HG02973 (cell line): ENCODE measurements around the gene DNAJB6.

Source experiments
- ATAC-seq: cut with Tn5 transposase; IDR thresholded peaks from one replicate; pipeline ENCODE4 v1.9.1; 2021; ENCODE audit warnings: moderate library complexity; ENCODE audit not compliant: unreplicated experiment

DNAJB6 gene

DNA sequence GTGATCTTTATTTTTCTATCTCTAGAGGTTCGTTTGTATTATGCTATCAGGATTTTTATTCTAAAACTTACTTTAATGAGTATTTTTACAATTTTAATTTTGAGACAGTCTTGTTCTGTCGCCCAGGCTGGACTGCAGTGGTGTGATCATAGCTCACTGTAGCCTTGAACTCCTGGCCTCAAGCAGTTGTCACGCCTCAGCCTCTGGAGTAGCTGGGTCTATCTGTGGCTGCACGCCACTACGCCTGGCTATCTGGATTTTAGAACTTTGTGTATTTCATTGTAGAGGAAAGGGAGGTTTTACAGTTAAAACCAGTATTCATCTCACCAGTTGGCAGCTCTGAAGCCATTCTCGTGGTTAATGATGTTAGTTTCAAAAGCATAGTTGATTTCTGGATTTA is 25.9 kb downstream of the DNAJB6 start:
- no peak for ATAC-seq

DNA sequence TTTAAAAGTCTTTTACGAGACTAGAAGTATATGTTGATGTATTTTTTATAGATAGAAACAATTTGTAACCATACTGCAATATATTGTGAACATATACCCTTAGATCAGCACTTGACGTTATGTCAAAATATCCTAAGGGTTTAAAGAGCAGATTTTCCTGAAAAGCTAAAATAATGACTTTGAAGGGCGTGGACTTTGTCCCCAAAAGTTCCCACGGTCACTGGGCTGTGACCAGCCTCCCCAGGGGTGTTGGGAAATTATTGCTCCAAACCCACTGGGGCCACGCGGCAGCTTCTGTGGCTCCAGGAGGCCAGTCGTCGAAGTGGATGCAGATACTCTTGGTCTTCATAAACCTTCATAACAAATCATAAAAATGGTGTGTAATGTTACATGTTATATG is 29.9 kb downstream of the DNAJB6 start:
- ATAC-seq, result no peak

DNA sequence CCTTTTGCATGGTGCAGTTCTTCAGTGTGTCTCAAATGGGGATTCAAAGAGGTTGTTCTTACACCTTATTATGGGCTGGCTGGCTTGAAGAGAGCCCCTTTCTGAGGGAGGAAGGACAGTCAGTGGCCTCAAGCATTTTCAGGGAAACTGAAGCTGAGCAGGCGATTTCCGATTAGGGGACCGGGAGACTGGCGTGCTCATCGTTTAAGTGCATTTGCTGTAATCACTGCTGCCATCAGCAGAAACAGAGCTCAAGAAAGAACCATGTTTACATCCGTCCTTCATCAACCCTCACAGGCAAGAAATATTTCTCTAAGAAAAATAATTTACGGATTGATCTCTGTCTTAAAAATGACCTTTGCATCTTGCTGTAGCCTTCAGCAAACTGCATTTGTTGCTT is 32.2 kb downstream of the DNAJB6 start:
- no peak for ATAC-seq

DNA sequence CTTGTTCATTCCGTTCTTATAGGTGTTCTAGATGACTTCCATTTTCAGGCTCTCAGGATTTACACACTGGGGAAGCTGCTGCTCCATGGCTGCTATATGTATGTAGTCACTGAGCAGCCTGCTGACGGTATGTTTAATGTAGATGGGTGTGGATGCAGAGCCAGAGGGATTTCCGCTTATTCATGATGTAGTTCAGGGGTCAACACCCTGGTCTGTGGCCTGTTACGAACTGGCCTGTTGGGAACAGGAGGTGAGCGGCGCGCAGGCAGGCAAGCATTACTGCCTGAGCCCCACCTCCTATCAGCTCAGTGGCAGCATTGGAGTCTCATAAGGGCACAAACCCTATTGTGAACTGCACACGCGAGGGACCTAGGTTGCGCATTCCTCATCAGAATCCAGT is 33.9 kb downstream of the DNAJB6 start:
- ATAC-seq, result no peak

DNA sequence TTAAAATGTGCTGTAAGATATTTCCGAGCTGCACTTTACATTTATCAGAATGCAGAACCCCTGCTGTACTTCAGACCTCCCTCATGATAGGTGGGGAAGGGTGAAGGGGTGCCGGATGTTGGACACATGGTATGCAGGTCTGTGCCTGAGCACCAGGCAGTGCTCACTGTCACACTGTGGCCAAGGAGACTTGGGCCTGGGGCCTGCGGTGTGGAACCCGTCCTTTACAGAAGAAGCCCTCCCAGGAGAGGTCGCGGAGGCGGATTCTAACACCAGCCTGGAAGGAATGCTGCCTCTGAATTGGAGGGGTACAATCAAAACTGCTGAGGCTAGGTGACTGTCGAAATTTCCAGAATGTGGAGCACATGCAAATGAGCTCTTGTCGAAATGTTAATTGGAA is 34.5 kb downstream of the DNAJB6 start:
- no peak for ATAC-seq

DNA sequence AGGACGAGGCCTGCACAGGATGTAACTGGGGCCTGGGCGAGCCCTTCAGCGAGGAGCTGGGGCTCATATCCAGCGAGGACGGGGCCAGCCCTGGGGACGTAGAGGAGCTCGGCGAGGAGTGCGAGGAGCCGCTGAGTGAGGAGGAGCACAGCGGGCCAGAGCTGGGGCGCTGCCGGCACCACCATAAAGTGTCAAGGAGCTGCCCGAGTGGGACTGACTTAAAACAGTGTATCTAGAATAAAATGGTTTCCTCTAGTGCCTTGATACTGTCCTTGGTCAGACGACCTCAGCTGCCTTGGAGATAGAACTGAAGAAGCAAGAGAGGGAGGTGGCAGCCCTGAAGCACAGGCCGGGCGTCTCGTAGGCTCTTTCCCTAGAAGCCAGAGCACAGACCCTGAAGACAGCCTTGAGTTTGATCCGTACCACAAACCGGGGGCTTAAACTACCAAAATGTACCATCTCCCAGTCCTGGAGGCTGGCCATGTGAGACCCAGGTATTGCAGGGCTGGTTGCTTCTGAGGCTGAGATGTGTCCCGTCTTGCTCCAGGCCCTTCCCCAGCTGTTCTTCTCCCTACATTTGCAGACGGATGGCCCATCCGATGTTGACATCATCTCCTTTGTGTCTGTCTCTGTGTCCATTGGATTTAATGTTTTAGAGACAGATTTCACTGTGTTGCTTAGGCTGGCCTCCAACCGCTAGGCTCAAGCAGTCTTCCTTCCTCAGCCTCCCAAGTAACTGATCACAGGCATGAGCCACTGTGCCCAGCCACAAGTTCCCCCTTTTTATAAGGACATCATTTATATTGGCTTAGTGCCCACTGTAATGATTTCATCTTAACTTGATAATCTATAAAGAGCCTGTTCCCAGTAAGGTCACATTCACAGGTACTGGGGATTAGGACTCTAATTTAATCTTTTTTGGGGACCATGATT is 35.8 kb downstream of the DNAJB6 start:
- ATAC-seq, result no peak

DNA sequence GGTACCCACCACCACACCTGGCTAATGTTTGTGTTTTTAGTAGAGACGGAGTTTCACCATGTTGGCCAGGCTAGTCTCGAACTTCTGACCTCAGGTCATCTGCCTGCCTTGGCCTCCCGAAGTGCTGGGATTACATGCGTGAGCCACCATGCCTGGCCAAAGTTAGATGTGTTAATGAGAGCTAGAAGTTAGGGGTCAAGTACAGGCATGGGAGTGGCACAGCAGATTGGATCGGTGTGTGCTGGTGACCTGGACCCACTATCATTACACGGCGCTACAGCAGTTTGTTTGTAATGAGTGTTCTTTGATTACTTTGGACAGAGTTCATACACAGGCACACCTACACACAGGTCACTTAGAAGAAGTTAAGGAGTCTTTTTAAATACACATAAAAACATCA is 36.7 kb downstream of the DNAJB6 start:
- ATAC-seq, result no peak

DNA sequence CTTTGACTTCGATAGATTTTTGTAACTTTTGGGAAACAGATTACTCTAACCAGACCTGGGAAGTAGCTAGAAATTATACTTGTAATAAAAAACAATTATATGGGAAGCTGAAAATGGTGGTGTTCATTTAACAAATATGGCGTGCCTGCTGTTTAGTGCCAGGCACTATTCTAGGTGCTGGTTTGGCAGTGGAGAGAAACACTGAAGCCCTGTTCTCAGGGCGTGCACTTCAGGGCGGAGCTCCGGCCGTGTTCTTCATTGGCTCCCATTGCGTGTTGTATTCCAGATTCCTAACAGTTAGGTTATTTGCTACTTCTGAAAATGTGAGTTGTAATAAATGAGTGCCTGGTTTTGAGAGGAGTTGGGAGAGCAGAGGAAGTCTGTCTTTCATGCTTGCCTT is 38.6 kb downstream of the DNAJB6 start:
- no peak for ATAC-seq

DNA sequence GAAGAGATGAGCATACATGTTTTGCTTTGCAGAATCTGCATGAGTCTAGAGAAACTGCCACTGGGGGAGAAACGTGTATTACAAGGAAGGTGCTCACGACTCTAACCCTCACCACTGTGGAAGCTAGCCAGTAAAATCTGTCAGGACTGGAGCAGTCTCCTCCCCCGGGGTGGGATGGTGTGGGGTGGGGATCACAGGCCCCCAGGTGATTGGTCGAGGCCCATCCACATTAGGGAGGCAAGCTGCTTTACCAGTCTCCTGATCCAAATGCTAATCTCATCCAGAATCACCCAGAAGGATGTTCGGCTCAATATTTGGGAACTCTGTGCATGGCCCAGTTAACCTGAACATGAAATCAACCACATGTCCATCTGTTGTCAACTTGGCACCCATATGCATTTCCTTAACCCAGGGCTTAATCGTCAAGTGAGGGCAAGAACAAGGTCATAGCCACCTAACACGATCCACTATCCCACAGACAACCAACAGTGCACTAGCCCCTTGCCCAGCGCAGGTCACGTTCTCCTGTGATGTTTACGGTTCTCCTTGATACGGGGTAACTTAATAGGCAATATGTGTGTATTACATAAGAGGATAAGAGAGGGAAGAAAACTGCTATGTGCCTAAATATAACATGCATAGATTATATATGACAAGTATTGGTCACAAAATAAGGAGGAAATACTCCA is 40.8 kb downstream of the DNAJB6 start:
- ATAC-seq, result no peak

DNA sequence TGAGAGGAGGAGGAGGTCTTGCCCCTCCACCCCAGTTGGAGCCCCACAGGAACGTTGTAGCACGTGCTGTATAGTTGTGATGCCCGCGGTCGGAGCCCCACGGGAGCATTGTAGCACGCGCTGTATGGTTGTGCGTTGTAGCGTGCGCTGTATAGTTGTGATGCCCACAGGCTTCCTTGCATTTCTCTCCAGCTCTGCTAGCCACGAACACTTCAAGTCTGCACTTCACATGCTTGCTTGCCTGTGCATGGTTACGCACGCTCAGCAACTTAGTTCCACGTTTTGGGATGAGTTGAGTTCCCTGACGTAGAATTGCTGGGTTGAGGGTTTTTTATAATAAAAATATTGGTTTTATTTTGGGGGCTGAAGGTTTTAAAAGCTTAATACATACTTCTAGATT is 41.6 kb downstream of the DNAJB6 start:
- ATAC-seq, result no peak

DNA sequence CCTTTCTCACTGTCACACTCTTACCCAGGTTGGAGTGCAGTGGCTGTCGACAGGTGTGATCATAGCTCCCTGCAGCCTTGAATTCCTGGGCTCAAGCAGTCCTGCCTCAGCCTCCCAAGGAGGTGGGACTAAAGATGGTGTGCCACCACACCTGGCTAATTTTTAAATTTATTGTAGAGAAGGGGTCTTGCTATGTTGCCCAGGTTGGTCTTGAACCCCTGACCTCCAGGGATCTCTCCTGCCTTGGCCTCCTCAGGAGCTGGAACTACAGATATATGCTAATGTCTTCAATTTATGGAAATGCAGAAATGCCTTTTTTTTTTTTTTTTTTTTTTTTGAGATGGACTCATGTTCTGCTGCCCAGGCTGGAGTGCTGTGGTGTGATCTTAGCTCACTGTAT is 42.7 kb downstream of the DNAJB6 start:
- no peak for ATAC-seq

DNA sequence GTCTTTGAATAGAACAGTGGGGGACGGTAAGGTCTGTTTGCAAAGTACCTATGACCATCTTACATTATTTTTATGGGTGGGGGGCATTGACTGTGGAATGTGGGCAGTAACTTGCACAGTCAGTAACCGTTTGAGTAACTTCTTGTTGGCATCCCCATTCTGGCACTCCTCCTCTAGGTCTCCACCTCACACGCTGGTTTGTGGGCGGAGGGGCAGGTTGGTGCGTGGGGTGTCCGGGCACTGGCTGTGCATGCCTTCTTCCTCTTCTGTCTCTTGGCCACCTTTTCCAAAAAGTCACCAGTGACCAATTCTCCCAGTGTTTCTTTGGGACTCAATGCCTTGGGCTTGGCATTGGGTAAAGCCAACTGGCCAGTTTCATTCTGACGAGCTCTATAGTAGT is 43.6 kb downstream of the DNAJB6 start:
- ATAC-seq, result no peak

DNA sequence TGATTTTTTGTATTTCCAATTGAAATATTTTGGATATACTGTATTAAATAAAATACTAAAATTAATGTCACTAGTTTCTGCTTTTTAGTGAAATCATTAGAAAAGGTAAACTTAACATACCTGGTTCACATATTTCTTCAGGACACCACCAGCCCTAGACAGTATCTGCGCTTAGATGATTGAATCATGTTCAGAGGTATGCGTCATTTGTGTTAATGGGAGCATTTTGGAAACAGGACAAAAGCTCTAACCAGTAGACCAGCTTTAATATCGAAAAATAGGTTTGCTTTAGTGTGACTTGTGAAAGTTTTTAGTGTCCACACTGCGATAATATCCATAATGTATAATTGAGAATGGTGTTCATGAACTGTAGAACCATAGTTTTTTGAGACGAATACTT is 47.1 kb downstream of the DNAJB6 start:
- ATAC-seq, result no peak

DNA sequence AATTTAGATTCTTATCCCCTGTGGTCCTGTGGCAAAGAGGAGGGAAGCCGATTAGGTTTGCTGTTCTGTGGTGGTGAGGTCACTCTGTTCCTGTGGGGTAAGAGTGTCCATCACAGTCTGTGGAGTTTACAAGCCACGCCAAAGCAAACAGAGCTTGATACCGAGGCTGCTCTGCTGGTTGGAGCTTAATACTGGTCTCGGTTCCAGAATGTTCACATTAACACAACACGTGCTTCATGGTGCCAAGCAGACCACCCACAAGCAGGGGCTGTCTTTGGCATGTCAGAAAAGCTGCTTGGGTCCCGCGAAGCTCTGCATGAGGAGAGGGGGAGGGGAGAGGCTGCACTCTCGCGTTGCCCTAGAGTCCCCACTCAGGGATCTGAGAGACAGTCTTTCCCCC is 47.5 kb downstream of the DNAJB6 start:
- no peak for ATAC-seq

DNA sequence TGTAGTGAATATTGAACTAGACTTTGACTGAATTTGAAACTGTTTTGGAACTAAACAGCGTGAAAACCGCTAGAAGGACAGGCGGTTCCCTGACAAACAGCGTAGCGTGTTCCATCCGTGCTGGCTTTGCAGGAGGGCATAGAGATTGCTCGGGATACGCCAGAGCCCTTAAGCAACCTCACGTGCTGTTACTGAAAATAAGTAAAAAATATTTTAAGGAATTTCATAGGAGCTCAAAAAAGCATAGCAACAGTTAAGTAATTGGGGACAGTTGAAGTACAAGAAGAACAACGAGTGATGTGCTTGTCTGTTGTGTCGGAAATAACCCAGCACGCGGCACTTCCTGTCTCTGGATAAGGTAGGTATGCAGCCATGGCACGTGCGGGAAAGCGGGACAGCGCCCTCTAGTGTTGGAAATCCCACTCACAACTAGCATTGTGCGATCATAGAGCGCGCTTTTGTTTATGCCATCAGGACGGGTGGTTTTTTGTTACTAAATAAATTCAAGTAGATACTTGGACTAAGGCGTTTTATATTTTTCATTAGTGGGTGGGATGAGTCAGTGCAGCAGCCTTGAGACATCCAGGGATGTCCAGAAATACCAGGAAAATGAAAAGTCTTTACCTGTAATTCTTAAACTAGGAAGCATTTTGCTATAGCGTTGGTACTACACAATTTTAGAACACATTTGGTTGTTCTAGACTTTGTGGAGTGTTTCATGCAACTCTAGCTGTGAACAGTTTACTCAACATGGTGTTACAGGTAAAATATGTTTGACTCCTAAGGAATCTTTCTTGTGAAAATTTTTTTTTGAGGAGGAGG is 50.4 kb downstream of the DNAJB6 start:
- ATAC-seq, result peak; percentile 96

DNA sequence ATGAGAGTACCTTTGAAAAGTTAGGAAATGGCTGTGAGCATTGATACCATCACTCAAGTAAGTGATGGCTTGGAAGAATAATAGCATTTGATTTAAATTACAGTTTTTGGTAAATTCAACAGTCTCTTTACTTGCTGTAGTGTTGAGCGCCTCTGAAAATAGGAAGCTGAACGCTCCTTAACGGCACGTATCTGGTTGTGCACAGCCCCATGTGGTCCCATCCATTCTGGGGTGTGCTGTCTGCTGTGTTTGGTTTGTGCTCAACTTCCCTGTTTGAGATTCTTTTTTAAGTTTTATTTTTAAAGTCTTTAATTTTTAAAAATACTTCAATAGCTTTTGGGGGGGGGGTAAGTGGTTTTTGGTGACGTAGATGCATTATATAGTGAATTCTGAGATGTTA is 51.5 kb downstream of the DNAJB6 start:
- ATAC-seq, result no peak

DNA sequence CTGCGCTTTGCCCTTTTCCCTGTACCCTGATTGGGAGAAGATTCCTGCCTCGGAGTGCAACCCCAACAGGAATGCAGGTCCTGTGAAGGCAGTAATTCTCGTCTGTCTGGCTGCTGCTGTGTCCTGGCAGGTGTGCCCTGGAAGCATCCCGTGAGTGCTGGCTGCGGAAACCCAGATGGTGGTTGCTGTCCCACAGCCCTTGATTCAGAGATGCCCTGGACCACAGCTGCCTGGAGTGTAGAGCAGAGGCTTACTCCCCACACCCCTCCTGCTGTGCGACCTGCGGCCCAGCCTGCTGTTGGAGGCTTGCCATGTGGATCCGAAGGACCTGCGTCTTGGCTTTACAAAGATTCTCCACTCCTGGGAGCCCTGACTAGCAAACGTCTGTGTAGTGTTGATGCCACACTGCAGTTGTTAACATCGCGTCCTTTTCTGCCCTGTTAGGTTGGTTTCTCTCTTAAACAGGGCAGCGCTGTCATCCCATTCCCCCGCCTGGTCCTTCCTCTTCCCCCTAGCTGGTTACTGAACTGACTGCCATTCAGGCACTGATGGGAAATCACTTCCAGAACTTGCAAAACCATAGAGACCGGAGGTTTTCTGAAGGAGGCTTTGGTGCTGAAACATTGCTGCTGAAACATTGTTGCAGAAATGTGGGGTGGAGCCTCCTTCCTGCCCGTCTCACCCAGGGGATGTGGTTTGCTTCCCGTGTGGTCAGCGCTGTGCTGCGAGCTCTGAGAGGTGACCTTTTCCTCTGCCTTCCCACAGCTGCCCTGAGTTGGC is 53.3 kb downstream of the DNAJB6 start:
- no peak for ATAC-seq

DNA sequence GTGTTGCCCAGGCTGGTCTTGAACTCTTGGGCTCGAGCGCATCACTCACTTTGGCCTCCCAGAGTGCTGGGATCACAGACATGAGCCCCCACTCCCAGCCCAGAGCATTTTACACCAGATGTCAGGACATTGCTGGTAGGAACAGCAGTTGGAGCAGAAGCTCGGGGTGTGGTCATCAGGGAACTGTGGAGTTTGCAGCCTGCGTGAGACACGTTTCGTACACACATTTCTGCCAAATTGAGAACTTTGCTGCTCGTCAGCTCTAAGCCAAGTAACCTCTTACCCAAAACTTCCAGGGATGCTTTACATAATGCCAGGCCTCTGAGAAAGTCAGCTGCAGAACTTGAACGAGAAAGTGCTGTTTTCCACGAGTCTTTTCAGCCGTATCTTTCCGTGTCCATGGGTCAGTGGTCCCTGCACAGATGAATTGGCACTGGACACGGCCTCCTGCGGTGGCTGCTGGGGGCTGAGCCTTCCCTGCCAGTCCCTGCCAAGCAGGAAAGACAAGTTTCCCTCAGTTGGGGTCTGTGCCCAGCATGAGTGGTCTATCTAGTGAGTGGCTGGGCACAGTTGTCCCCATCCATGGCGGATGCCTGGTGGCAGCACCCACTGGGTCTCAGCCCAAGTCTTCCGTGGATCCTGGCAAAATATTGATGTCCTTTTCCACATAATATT is 54.4 kb downstream of the DNAJB6 start:
- ATAC-seq, result no peak

DNA sequence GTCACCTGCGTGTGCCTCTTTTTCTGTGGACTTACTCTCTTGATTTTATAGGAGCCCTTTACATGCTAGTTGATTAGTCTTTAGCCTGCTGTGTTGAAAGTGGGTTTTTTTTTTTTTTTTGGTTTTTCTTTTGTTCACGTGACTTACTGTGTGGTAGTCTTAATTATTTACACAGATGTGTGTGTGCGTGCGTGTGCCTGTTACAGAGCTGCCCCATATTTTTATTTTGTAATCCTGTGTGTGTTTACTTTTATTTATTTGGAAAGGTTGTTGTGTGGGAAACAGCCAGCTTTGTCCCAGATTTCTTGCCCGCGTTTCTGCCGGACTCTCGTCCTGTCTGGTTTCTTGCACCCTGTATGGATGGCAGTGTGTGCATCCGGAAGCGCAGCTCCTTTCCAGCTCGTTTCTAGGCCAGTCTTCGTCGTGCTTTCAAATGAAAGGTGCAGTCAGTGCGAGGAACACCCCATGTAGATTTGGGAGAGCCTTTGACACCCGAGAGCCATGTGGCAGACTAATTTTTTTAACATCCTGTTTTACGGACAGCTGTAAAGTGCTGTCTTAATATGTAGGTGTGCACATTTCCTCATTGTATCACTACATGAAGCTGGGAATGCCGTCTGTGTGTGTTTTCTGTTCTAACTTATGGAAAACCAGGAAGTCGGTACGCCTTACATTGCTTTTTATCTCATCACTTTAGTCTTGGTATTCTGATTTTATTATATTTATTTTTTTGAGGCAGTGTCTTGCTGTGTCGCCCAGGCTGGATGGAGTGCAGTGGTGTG is 55.6 kb downstream of the DNAJB6 start:
- ATAC-seq, result no peak
